GM19452 (cell line): Measurements from ENCODE around the gene COA5.

Source experiments
- ATAC-seq: cut with Tn5 transposase; IDR thresholded peaks from one replicate; pipeline ENCODE4 v1.9.1; 2021; ENCODE audit not compliant: unreplicated experiment

COA5 gene

DNA sequence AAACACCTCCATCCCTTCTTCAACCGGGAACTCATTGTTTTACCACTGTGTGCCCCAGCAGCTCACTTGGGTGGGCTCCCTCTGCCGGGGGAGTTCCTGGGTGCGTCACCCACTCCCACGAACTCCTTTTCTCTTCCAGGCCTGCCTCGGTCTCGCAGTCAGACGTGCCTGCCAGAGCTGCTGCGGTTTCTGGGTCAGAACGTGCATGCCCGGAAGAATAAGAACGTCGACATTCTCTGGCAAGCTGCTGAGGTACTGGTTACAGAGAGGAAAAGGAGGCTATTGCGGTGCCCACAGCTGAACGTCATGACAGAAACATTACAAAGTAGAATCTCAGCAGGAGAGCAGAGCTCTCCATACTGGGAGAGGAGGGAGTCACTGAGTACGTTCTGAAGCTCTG lies 35.6 kb downstream of the COA5 start:
- ATAC-seq: no peak

- ATAC-seq: no peak
Measured at GRCh38 chr2:98572211-98572610, 36.1 kb downstream of the COA5 start.

GRCh38 chr2:98571796-98572195 lies 36.5 kb downstream of the COA5 start:
- ATAC-seq: no peak

DNA sequence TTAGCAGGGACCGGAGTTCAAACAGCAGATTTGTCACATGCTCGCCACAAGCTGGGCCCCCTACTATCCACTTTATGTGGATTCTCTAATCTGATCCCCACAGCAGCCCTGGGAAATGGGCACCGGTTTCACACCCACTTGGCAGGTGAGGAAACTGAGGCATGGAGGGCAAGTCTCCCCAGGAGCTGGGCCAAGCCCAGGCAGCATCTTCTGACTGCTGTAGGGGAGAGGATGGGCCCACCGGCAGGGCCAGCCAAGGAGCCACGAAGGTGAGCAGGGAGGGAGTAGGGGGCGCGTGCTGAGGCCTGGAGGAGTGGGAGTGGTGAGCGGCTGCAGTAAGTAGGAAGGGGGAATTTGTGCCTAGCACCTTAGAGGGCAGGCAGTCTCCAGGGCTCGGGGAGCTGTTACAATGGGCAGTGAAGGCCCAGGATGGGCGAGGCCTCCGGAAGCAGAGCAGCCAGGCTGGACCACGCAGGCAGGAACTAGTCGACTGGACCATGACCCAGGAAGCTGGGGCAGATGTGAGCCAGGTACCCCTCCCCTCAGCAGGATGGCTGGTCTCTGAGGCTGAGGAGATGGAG lies 37.1 kb downstream of the COA5 start:
- no peak for ATAC-seq

GRCh38 chr2:98570356-98570755 lies 38.0 kb downstream of the COA5 start:
- ATAC-seq: no peak

DNA sequence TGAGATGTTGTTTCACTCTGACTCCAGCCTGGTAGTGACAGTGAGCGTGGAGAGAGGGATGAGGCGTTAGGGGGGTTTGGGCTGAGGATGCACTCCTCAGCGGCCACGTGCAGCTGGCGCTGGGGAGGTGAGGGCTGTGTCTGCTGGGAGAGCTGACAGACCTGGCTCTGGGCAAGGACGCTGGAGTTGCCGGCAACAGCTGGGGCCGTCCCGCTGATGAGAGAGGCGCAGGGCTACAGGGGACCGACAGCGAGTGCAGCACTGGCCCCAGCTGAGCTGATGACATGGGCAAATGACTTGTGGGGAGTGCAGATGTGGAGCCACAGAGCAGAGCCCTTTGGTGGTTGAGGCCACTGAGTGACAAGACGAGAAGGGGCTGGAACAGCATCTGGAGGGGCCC lies 38.4 kb downstream of the COA5 start:
- no peak for ATAC-seq

DNA sequence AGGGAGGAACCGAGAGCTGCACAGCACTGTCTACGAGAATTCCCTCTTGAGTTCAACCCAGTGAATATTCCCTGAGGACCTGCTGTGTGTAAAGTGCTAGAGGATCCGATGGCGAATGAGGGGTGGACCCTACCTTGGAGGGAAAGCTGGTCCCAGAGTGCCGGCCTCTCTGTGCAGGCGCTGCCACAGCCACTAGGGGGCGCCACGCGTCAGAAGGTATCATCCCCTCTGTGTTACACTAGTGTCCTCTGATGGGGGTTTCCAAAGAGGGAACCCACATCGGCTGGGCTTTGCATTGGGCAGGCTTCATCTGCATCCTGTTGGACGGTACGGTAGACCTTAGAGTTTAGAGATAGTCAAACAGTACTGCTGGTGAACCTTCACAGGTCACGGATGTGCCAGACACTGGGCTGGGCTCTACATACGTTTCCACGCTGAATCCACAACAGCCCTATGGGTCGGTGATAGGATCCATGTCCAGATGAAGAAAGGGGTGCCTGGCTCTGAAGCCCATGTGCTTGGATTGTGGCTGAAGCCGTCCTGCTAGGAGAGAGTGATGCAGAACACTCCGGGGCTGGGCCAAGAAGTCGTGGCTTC lies 39.0 kb downstream of the COA5 start:
- ATAC-seq: no peak

GRCh38 chr2:98568161-98568956 lies 40.0 kb downstream of the COA5 start:
- ATAC-seq: no peak

GRCh38 chr2:98565941-98566340 lies 42.4 kb downstream of the COA5 start:
- ATAC-seq: no peak

DNA sequence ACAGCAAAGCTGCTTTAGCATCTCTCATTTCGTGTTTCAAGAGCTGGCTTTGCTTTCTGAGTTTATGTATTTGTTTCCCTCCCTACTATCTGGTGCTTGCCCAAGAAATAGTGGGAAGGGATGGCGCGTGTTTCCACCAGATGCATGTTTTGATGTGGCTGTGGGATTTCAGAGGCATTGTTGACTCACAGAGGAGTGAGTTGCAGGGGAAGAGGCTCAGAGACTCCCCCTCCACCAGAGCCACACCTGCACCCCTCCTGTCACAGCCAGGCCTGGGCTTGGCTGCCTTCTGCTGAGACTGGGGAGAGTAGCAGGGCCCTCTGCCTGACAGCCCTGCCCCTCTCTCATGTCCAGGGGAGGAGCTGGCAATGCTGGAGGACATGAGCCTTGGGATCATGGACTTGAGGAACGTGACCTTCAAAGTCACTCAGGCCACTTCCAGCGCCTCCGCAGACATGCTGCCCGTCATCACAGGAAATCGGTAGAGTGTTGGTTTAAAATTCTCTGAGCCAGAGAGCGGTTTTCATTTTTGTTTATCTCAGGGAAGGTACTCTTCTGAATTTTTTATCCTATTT lies 42.9 kb downstream of the COA5 start:
- ATAC-seq: no peak

DNA sequence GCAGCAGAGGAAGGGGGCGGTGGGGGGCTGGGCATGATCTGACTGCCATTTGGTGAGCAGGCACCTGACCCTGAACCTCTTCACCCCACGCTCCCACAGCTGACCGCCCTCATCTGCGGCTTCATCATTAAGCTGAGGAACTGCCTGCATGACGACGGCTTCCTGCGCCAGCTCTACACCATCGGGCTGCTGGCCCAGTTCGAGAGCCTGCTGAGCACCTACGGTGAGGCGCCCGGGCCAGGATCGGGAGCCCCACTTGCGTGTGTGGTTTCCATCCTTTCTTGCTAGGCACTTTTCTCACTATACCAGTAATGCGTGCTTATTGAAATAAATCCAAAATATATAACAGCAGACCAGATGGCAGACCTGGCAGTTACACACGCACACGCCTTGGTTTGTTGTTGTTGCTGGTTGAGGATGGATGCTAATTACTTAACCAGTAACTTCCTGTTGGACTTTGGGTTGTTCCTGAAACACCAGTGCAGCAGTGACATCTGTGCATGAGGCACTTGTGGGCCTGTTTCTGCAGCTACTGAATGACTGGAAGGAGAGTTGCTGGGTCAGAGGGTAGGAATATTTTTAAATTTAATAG lies 43.7 kb downstream of the COA5 start:
- ATAC-seq: no peak

DNA sequence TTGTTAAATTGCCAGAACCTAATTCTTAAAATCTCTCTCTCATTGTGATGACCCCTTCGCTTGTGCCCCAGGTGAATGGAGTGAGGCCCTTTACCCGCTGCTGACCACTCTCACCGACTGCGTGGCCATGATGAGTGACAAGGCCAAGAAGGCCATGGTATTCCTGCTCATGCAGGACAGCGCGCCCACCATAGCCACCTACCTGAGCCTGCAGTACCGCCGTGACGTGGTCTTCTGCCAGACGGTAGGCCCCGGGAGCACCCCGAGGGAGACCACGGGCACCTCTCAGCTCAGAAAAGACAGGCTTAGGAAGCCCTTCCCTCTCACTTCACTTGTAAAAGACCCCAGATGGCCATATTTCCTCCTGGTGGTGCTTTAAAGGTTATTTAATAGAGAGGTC lies 44.9 kb downstream of the COA5 start:
- ATAC-seq: no peak

DNA sequence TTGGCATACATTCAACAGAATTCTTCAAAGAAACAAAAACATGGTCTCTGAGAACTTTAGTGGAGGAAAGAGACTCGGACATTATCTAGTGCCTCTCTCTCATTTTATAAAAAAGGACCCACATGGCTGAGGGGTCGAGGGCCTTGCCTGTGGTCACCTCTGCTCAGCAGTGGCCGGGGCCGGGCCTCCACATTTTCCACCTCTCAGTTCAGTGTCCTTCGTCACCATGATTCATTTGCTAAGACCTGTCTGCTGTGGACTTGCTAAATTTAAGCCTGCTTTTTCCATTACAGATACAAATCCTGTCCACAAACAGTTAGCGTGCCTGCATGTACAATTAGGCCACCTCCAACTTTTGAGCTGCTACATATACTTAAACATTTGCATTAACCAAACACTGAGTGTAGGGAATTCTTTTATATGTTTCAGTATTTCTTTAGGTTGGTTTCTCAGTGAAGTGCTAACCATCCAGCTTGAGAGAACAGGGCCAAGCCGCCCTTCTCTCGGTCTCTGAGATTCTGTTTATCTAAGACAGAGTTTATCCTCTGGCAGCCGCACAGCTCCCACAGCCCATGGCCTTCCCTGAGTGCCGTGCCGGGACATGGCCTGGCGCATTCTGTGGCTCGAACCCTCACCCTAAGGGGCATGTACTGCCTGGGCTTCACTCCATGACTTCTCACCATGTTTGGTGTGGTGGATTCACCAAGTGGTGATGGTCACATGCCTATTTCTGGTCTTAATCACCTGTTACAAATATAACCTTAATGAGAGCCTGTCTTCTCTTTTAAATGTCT lies 46.2 kb downstream of the COA5 start:
- no peak for ATAC-seq

DNA sequence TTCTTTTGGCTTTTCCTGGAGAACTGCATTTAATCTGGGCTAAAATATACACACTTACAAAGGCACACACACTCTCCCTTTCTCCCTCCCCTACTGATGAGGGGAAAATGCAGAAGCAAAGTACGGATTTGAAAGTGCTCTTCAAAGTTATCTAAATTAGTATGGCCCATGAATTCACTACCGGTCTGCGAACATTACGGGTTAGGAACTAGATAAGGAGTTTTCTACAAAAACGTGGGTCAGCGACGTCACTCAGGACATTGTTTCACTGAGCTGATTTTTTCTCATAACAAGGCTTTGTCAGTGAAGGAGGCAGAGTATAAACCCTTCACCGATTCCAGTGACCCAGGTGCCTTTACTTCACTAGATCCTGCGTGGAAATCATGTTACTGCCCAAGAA lies 47.3 kb downstream of the COA5 start:
- no peak for ATAC-seq

DNA sequence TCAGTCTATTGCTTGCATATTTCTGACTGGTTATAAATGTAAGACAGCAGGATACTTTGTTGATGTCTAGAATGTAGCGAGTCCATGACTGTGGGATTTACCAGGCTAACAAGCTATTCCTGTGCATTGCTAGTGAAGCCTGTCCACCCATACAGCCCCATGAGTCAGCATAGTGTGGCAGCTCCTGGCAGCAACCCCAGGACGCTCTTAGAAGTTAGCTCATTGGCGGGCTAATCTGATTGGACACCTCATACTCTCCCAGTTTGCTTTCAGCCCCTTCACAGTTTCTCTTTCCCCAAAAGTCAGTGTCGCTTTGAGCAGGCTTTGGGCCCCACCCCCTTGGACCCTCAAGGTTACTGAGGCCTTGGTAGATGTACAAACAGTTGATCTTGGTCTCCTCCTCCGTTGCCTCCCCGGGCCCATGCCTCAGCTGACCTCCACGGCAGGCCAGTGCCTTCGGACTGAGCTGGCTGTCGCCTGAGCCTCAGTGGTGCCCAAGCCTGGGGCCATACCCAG lies 48.0 kb downstream of the COA5 start:
- no peak for ATAC-seq

DNA sequence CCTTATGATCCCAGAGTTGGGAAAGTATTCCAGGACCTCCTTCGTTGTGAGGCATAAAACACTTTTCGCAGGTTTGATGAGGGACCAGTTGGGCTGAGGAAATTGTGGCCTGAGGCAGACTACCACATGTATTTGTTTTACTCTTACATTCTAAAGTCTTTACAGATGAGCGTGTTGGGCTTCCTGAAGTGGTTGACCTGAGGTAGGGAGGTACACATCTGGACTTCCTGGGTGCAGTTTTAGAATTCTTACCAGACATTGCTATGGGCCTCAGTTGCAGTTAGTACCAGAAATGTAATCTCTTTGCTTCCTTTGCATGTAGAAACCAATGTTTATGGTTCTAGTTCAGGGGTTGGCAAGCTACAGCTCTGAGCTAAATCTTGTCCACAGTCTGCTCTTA lies 48.7 kb downstream of the COA5 start:
- ATAC-seq: no peak

DNA sequence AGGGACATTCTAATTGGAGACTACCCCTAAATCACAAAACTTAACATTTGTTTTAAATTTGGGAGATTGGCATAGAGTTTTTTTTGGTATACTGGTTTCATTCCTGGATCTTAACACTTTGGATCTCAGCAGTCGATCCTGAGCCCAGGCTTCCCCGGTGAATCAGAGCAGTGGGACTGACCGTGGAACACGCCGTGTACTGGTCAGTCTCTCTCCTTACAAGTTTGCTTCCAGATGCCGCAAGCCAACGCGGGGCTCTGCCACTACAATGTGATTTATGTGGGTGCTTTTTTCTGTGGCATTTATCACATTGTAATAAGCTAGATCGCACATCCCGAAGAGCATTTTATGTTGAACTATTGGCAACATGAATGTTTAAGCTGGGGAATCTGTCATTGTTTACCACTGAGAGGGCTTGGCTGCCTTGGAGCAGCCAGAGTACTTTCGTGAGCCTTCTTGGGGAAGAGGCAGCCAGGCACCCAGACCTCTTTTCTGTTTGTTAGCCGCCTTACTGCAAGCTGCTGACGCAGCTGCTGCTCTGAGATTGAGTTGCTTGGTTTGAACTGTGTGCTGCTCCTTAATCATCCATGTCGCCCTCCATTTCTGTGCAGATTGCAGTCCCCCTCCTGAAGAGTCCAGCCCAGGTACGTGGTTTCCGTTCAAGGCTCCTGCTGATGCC lies 49.3 kb downstream of the COA5 start:
- ATAC-seq: no peak

GRCh38 chr2:98556344-98557033 lies 51.8 kb downstream of the COA5 start:
- ATAC-seq: no peak

DNA sequence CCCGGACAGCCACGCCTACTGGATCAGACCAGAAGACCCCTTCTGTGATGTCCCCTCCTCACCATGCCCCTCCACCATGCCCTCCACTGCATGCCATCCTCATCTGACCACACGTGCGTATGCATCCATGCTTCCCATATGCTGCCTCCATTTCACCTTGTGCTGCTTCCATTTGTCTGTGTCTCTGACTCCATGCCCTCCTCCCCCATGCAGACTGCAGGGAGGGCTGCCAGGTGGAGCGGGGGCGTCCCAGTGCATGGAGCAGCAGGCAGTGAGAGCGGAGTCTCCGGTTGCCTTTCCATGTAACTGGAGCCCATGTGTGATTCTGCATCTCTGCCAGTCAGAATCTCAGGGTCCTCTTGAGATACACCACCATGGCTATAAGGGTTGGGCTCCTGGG lies 52.6 kb downstream of the COA5 start:
- ATAC-seq: no peak
